SK-MEL-5 (cell line): ENCODE data around the gene ACACA. TPM values are rescaled to one million over a fixed set of nuclear protein-coding genes. Genes with fewer than 3 reads are reported as not detected.
A peak's percentile ranks its signal among the peaks of the same experiment; 100 is the strongest.

Experiments
- DNase-seq: peaks from one replicate; pipeline ENCODE4 v3.0.0-alpha.2; 2016; ENCODE audit warnings: low read depth, low spot score
- in situ Hi-C: cut with HindIII; loops from 2 replicates; pipeline ENCODE4 v1.10.0; 2016; ENCODE audit warnings: low sequenced_read_pairs, high pct_unique_total_duplicates, low pct_unique_long_range_greater_than_20kb
- total RNA-seq: library from RNA; depleted of rRNA; stranded (reverse); fragments of >200 nt; shearing (Covaris generic); gene quantifications from 2 replicates; pipeline ENCODE4 v1.2.3, GENCODE V29; 2014

The ACACA gene
- total RNA-seq, 1 experiment from 2014 or later = 37.8 TPM

DNA sequence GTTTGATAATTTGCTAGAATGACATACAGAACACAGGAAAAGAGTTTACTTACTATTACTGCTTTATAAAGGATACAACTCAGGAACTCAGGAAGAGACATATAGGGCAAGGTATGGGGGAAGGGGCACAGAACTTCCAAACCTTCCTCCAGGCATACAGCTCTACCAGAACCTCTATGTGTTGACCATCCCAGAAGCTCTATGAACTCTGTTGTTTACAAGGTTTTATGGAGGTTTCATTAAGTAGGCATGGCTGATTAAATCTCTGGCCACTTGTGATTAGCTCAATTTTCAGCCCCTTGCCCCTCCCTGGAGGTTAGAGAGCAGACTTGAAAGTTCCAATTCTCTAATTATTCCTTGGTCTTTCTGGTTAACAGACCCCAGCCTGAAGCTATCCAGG lies 91.0 kb downstream of the ACACA start:
- no peak for DNase-seq
- in situ Hi-C loops = no loop called here

DNA sequence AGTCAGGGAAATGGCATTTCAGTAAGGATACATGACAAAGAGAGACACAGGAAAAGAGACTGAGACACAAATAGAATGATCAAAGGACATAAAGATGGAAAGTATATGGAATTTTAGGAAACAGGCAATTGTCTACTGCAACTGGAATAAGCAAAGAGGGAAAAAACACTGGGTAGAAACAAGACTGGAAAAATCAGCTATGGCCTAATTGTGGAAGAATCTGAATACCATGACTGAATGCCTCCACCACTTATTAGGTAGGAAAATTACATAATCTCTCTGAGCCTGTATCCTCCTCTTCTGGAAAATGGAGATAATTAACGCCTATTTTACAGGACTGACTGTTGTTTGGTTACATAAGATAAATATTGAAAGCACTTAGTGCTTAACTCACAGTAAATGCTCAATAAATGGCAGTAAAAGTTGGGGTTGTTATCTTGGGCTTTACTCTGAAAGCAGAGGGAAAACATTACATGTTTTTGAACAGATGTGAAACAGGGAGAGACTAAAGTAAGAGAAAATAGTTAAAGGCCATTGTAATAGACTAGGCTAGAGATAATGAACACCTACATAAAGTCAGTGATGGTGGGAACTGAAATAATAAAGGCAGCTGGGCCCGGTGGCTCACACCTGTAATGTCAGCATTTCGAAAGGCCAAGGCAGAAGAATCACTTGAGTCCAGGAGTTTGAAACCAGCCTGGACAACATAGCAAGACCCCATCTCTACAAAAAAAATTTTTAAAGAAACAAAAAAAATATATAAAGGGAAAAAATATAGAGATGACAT lies 94.3 kb downstream of the ACACA start:
- in situ Hi-C loops = no loop called here
- DNase-seq = no peak

DNA sequence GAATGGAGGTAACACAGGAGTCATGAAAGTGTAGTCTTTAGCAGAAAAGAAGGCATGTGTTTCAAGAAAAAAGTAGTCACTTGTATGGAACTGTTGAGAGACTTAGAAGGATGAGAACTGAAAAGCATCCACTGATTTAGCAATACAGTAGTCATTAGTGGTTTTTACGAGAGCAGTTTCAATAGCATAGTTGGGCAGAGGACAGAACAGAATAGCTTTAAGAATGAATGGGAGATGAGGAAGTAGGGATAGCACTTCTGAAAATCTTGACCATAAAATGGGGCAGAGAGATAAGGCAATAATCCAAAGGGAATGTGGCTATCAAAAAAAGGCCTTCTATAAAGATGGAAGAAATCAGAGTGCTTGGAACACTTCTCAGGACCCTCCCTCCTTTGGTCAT lies 95.7 kb downstream of the ACACA start:
- in situ Hi-C loops = no loop called here
- no peak for DNase-seq

DNA sequence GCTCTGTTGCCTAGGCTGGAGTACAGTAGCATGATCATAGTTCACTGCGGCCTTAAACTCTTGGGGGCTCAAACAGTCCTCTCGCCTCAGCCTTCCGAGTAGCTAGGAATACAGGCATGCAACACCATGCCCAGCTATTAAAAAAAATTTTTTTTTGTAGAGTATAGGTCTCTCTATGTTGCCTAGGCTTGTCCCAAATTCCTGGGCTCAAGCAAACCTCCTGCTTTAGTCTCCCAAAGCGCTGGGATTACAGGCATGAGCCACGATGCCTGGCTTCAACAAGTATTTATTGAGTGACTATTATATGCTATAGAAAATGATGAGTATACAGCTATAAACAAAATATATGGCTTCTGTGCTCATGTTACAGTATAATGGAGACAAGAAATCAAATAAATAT lies 97.6 kb downstream of the ACACA start:
- DNase-seq = no peak
- in situ Hi-C loops = no loop called here

DNA sequence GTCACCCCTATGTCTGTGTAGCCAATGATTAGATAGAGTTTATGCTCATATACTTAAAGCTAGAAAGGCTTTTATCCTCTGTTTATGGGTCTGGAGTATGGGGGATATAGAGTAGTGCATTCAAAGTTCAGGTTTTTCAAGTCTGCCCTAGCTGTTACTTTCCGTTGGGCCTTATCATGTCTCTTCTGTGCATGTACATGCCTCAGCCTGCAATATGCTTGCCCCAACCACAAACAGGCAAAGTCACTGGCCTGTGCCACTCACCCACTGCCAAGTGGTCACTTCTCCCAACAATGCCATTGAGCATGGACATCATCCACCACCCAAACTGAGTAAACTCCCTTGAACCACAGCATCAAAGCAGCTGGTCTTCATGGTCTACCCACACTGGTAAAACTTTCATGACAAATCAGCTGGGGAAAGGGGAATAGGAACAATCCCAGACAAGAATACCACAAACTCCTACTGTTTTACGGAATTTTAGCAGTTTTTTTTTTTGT lies 101.2 kb downstream of the ACACA start:
- no peak for DNase-seq
- in situ Hi-C loops = no loop called here

DNA sequence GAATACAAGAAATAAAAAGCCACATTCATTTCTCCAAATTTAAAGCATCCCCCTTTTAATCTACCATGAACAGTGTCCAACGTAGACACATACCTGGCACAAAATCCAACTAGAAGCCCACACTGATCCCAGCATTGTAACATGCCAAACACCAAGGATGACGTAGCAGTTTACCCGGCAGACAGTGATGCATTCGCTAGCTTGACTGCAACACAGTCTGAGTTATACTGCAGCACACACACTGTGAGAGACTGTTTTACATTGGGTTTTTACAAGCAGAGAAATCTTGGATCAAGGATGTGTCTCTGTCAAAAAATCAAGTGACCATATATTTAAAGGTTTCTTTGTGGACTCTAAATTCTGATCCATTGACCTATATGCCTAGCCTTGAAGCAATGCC lies 105.3 kb downstream of the ACACA start:
- peak; percentile 43 for DNase-seq
- in situ Hi-C loops = no loop called here

DNA sequence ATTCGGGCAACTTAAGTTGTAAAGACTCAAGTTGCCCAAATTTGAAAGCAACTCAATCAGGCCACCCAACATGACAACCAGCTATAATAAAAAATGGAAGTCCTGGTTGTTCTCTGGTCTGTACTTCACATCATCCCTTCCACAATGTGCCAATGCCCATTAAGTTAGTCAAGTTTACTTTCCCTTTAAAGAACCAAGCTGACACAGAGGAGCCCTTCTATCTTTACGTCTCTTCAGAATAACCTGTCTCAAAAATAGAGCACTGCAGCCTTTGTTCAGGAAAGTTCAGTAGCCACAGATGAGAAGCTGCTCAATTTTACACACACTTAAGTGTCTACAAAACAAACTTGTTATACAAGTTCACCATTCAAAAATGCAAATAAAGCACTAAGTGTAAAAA lies 106.0 kb downstream of the ACACA start:
- no peak for DNase-seq

DNA sequence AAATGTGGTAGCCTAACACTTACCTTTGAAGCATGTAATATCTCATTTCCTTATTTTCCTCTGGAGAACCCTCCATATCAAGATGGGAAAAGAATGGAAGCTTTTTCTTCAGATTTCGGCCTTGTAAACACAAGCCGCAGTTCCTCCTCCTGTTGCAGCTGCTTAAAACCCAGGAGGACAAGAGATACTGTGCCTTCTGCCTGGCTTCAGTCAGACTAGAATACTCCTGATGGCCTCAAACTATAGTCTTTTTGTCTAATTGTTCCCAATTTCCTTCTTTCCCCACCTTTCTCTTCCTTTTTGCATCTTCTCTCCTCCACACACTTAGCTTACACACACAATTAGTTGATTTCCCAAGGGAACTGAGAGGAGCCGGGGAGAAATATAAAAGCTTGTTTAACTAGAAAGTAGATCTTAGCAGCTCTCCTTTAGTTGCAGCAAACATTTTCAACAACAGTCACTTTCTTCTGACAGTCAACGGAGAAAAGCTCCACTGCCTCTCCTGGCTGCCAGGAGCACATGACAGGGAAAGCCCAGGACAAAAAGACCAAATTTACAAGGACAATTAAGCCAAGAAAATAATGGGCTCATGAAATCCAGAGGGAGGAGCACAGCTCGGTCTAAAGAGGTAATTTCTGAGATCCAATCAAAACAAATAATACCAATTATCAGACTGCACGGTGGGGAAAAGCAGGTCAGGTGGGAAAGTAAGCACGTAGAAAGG lies 107.2 kb downstream of the ACACA start:
- in situ Hi-C loops = no loop called here
- DNase-seq = peak; percentile 17

More for the DNA sequence above, 106.0 kb downstream of the ACACA start:
- in situ Hi-C loops = no loop called here

DNA sequence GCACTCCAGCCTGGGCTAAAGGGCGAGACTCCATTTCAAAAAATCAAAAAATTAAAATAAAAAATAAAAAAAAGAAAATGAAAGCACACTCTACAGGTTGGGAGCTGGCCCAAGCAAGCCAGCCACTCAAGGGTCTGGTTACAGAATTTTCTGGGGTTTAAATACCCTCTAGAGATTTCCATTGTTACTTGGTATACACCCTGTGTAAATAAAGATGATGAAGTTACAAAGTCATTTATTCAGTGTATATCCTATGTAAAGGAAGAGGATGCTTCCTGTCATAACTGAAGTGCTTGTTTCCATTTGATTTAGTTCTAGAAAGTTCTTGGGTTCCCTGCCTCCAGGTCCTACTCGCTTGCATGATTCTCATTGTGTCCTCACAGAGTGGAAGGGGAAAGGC lies 110.7 kb downstream of the ACACA start:
- DNase-seq = no peak
- in situ Hi-C loops = no loop called here

DNA sequence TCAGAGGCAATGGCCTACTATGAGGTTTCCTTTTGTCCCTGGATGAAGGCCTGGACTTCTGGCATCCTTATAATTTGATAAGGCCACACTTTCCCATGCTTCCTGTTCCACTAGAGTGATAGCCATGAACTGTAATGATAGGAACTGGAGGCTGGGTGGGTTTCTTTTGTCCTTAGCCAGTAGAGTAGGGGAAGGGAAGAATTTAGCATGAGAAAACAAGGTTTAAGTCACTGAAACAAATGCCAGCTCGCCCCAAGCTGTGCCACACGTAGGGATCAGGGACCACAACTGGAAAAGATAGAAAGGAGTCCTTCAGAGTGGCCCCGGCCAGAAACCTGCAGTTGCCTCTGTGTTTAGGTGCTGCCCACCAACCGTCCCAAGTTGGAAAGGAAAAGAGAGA lies 111.7 kb downstream of the ACACA start:
- no peak for DNase-seq
- in situ Hi-C loops = no loop called here

DNA sequence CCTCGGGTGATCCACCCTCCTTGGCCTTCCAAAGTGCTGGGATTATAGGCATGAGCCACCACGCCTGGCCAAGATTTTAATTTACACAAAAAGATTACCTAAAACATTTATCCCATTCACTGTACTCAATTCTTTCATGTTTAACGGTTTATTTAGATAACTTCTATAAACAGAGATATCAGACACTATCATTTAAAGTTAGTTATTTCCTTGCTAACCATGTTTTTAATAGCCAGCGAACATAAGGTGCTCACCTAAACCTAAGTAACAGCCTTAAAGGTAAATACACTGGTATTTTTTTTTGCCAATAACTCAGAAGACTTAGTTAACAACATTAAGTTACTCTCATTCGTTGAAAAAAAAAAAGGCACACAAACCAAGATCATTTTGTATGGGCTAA lies 112.9 kb downstream of the ACACA start:
- in situ Hi-C loops = no loop called here
- no peak for DNase-seq

DNA sequence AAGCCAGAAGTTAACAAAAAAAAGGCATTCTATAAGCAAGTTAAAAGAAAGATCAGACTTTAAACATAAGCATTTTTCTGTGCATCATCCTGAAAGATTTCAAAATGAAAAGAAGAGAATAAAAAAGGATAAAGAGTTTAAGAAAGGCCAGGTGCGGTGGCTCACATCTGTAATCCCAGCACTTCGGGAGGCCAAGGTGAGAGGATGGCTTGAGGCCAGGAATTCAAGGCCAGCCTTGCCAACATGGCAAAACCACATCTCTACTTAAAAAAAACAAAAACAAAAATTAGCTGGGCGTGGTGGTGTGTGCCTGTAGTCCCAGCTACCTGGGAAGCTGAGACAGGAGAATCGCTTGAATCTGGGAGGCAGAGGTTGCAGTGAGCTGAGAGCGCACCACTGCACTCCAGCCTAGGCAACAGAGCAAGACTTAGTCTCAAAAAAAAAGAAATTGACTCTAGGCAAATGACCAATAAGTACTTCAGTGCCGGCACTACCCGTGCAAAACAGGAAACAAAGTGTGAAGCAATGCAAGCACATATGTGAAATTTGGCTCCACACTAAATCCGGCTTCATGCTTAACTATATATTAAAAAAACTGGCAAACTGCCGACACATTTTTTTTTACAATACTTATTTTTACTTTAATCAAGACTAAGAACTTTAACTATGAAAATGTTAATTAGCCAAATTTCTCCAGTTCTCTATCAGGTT lies 114.1 kb downstream of the ACACA start:
- DNase-seq = no peak
- in situ Hi-C loops = no loop called here

DNA sequence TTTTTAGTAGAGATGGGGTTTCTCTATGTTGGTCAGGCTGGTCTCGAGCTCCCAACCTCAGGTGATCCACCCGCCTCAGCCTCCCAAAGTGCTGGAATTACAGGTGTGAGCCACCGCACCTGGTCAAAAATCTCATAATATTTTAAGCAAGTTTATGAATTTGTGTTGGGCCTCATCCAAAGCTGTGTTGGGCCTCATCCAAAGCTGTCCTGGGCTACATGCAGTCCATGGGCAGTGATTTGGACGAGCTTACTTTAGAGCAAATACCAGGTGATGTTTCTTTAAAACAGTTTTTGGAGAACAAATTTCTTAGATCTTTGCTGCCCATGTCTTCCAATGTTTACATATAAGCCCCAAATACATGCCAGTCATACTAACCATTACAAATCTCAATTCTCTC lies 115.3 kb downstream of the ACACA start:
- in situ Hi-C loops = no loop called here
- DNase-seq = no peak

DNA sequence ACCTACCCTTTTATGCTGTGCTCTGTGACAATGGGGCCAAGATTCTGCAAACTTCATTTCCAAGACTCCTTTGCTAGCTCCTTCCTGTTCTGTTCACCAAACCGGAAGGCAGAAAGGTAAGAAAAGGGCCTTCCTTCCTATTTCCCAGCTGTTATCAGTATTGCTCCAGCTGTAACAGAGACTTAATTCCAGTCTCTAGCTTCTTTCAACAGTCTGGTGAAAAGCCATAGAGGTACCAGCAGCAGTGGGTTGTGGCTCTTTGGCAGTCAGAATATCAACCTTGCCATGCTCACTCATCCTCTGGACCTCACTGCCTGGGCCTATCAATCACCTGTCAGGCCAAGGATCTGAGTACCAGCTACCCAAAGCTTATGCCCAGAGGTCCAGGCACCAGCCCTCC lies 120.2 kb downstream of the ACACA start:
- in situ Hi-C loops = no loop called here
- DNase-seq = no peak

DNA sequence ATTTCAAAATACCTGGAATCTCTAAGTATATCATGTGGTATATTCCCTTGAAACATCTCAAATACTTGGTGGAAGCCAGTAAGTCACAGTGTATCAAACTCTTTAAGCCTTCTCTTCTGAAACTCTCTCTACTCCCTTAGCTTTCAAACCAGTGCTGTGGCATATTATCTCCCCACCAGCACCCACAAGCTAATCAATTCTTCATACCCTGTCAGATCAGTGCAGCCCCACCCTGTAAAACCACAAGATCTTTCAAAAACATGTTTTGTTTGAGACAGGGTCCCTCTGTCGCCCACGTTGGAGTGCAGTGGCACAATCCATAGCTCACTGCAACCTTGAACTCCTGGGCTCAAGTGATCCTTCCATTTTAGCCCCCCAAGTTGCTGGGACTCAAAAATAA lies 122.4 kb downstream of the ACACA start:
- DNase-seq = no peak
- in situ Hi-C loops = no loop called here

DNA sequence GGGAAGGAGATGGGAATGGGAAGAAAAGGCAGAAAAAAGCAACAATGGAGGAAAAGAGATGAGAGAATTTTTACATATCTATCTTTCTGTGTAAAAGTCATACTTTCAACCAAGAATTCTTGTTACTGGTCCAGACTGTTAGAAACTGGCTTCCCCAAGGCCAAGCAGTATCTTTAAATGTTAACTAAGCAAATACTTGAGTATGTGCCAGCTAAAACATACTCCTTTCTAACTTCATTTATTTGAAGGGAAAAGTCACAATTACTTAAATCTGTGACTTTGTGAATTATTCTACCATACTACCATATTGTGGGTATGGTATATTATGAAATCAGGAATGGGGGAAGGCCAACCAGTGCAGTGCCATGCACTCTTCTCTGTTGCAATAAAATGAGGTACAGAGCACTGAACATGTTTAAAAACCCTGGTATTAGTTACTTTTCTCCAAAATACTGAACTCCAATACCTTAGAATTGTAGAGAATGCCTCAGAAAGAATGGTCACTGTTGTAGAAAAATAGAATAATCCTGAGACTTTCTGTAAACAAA lies 123.1 kb downstream of the ACACA start:
- in situ Hi-C loops = no loop called here
- no peak for DNase-seq

DNA sequence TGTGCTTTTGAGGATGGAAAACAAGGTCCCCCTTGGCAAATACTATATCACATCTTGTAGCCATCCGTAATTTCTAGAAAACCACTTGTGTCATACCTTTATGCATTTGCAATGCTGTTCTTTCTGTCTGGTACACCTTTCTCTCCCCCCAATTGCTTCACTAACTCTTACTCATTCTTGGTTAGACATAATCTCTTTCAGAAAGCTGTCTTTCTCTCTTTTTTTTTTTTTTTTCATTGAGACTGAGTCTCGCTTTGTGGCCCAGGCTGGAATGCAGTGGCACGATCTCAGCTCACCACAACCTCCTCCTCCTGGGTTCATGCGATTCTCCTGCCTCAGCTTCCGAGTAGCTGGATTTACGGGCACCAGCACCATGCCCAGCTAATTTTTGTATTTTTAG lies 125.8 kb downstream of the ACACA start:
- in situ Hi-C loops = no loop called here
- DNase-seq = no peak

DNA sequence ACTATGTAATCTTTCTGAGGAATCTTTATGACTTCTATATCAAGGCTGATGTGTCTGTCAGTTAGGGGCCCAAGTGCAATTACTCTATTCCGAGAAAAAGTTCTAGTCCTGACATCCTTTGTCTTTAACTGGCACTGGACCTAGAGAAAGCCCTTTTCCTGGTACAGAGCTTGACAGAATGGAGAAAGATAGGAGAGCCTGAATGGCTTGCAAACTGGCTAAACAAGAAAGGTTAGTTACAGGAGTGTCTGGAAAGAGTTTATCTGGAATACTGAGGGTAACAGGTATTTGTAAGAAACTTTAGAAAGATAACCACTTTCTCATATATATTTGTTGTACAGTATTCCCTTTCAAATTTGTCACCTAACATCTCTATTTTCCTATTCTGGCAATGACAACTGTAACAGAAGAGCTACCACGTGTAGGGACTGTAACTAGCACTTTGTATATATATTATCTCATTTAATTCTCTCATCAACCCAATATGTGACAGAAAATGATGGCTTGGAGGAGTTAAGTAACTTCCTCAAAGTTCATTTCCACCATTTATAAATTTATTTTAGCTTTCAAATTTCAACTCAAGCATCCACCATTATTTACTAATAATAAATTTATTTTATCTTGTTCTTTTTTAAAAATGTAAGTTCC lies 128.3 kb downstream of the ACACA start:
- in situ Hi-C loops = no loop called here
- no peak for DNase-seq
